ENCODE data around the gene NPEPL1. TPM values are rescaled to one million over a fixed set of nuclear protein-coding genes. Genes with fewer than 3 reads are reported as not detected.

NPEPL1 gene
- total and polyA plus RNA-seq, 2 donors (not counting 3 experiments of a cell fraction or from before 2014, with no cell fraction given), result 22.5 to 40.8 TPM

- Histone ChIP-seq H3K27ac (ENCODE audit: insufficient read depth, low read depth, low read length) (no peak overlapping the region), H3K4me2 (ENCODE audit: insufficient read depth, low read length) (no peak overlapping the region), H3K9ac (replicated peaks; ENCODE audit: extremely low read depth, insufficient read depth, low read length) (no peak overlapping the region), H3K27me3 (ENCODE audit: control insufficient read depth in 2 of 2, insufficient read depth in 2 of 2, low read length in 2 of 2) (no peaks in the 10 kb centered on the region), H3K79me2 (ENCODE audit: control insufficient read depth, insufficient read depth, low read length) (no peaks in the 10 kb centered on the region), H3K9me1 (replicated peaks; ENCODE audit: control insufficient read depth, extremely low read depth, insufficient read depth, low read length) (no peaks in the 10 kb centered on the region), H3K4me1 (ENCODE audit: control insufficient read depth, extremely low read depth, insufficient read depth, low read length) (no peaks in the 10 kb centered on the region), H3K36me3 (ENCODE audit: control insufficient read depth in 2 of 2, extremely low read depth in 1 of 2, insufficient read depth in 2 of 2, low read length in 2 of 2) (no peaks in the 10 kb centered on the region), H3K9me3 (replicated peaks; ENCODE audit: control insufficient read depth, insufficient read depth, low read length) (no peaks in the 10 kb centered on the region), H4K20me1 (replicated peaks; ENCODE audit: control insufficient read depth, extremely low read depth, insufficient read depth, low read length) (no peaks in the 10 kb centered on the region), H3K4me3 (replicated peaks in 1 of 3; ENCODE audit: insufficient read depth in 1 of 3, low read depth in 1 of 3, low read length in 3 of 3) (no peak overlapping the region), H2AFZ (ENCODE audit: low read depth, low read length) (no peak overlapping the region)
- TF ChIP-seq EZH2 (IDR thresholded peaks at IDR 0.05; ENCODE audit: borderline replicate concordance, low read depth, low read length, severe bottlenecking), result no peak
- TF ChIP-seq POLR2AphosphoS5 (IDR thresholded peaks at IDR 0.05; ENCODE audit: insufficient read depth, low read depth, low read length), result no peak
- no peak for TF ChIP-seq FOS (IDR thresholded peaks at IDR 0.05; ENCODE audit: borderline replicate concordance, insufficient read depth, low read length)
- TF ChIP-seq MYC (IDR thresholded peaks at IDR 0.05; ENCODE audit: low read depth, low read length), result no peak
- no peak for TF ChIP-seq MAX (IDR thresholded peaks at IDR 0.05; ENCODE audit: insufficient read depth, insufficient read length)
- TF ChIP-seq, protein P1, sequence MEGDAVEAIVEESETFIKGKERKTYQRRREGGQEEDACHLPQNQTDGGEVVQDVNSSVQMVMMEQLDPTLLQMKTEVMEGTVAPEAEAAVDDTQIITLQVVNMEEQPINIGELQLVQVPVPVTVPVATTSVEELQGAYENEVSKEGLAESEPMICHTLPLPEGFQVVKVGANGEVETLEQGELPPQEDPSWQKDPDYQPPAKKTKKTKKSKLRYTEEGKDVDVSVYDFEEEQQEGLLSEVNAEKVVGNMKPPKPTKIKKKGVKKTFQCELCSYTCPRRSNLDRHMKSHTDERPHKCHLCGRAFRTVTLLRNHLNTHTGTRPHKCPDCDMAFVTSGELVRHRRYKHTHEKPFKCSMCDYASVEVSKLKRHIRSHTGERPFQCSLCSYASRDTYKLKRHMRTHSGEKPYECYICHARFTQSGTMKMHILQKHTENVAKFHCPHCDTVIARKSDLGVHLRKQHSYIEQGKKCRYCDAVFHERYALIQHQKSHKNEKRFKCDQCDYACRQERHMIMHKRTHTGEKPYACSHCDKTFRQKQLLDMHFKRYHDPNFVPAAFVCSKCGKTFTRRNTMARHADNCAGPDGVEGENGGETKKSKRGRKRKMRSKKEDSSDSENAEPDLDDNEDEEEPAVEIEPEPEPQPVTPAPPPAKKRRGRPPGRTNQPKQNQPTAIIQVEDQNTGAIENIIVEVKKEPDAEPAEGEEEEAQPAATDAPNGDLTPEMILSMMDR (IDR thresholded peaks at IDR 0.05; ENCODE audit: extremely low read depth in 1 of 2, insufficient read depth in 1 of 2, low read depth in 1 of 2, low read length in 2 of 2), result no peak
- no peak for TF ChIP-seq GATA2 (IDR thresholded peaks at IDR 0.05; ENCODE audit: insufficient read depth, insufficient read length, low read depth, low read length)
- TF ChIP-seq POLR2A (IDR thresholded peaks at IDR 0.05; ENCODE audit: low read depth, low read length), result no peak
- FAIRE-seq, result no peak
- dilution Hi-C loops (cut with MboI; ENCODE audit: extremely low pct_ligation_motif_present, low sequenced_read_pairs) (no loop called here), intact Hi-C loops (cut with micrococcal nuclease) (no loop called here)
- ChIA-PET POLR2A (no interaction called here), CTCF (interaction anchor here (1.3 kb wide), 1 partner anchor 11 kb away, joined by 3 read pairs; no protein-coding TSS in a partner anchor)
- no TSS peak for BruUV-seq (replicated peaks)
- no peak for DNase-seq (ENCODE audit: low read depth, low spot score)
Measured at GRCh38 chr20:58713801-58714339, 21.3 kb downstream of the NPEPL1 start.

All from endothelial cell of umbilical vein (primary cell).